GM23338 (cell line): ENCODE measurements around the gene UBE2G2. TPM values are rescaled to one million over a fixed set of nuclear protein-coding genes. Genes with fewer than 3 reads are reported as not detected.

Experiments used
- ATAC-seq: fragments of 200-7000 bp; cut with Tn5 transposase; 3 replicates; pipeline ENCODE4 v1.9.1; 2020
- DNase-seq: peaks from one replicate; pipeline ENCODE4 v3.0.0-alpha.2; 2015; ENCODE audit warnings: low spot score
- H2AFZ ChIP-seq: fragments of 200-600 bp; sonication (generic); 2 replicates; pipeline ENCODE4 v1.8.0; 2016; ENCODE audit warnings: antibody characterized with exemption, mild to moderate bottlenecking, moderate library complexity
- H3F3A ChIP-seq: fragments of 200-600 bp; sonication (generic); replicated peaks from 2 replicates; pipeline ENCODE4 v1.8.0; 2017; ENCODE audit warnings: antibody characterized with exemption, mixed run types, low read depth
- H3K27ac ChIP-seq: fragments of 200-600 bp; sonication (generic); 2 replicates; pipeline ENCODE4 v1.6.1; 2016; ENCODE audit warnings: low read depth
- H3K27me3 ChIP-seq: fragments of 200-600 bp; sonication (generic); 2 replicates; pipeline ENCODE4 v1.8.0; 2016; ENCODE audit warnings: mild to moderate bottlenecking, mixed run types, moderate library complexity; ENCODE audit not compliant: insufficient read depth
- H3K36me3 ChIP-seq: fragments of 200-600 bp; sonication (generic); 2 replicates; pipeline ENCODE4 v1.8.0; 2016; ENCODE audit warnings: mild to moderate bottlenecking; ENCODE audit not compliant: insufficient read depth
- H3K4me1 ChIP-seq: fragments of 200-600 bp; sonication (generic); 2 replicates; pipeline ENCODE4 v1.8.0; 2016; ENCODE audit warnings: mild to moderate bottlenecking, moderate library complexity; ENCODE audit not compliant: insufficient read depth
- H3K4me2 ChIP-seq: fragments of 200-600 bp; sonication (generic); 2 replicates; pipeline ENCODE4 v1.7.1; 2017; ENCODE audit warnings: mixed run types
- H3K4me3 ChIP-seq: fragments of 200-600 bp; sonication (generic); 2 replicates; pipeline ENCODE4 v1.6.1; 2016; ENCODE audit warnings: mixed run types
- H3K79me2 ChIP-seq: fragments of 200-600 bp; sonication (generic); replicated peaks from 2 replicates; pipeline ENCODE4 v1.8.0; 2017; ENCODE audit warnings: mild to moderate bottlenecking; ENCODE audit not compliant: insufficient read depth
- H3K9me2 ChIP-seq: fragments of 200-600 bp; sonication (generic); 2 replicates; pipeline ENCODE4 v1.8.0; 2017; ENCODE audit not compliant: insufficient read depth
- H4K20me1 ChIP-seq: fragments of 200-600 bp; sonication (generic); replicated peaks from 2 replicates; pipeline ENCODE4 v1.8.0; 2017; ENCODE audit warnings: mild to moderate bottlenecking; ENCODE audit not compliant: insufficient read depth
- H3K27ac Mint-ChIP-seq: 2 replicates; pipeline ENCODE4 v1.8.0; 2020; ENCODE audit warnings: inconsistent platforms, mild to moderate bottlenecking, moderate library complexity, mixed read lengths
- H3K27me3 Mint-ChIP-seq: 3 replicates; pipeline ENCODE4 v1.8.0; 2022; ENCODE audit warnings: low read depth, mild to moderate bottlenecking, moderate library complexity, mixed read lengths, inconsistent platforms; ENCODE audit not compliant: insufficient read depth, poor library complexity
- H3K36me3 Mint-ChIP-seq: 3 replicates; pipeline ENCODE4 v1.8.0; 2021; ENCODE audit warnings: low read depth, mild to moderate bottlenecking, inconsistent platforms, moderate library complexity, mixed read lengths
- H3K4me1 Mint-ChIP-seq: 3 replicates; pipeline ENCODE4 v1.8.0; 2020; ENCODE audit warnings: mild to moderate bottlenecking, inconsistent platforms, mixed read lengths
- H3K4me3 Mint-ChIP-seq: 3 replicates; pipeline ENCODE4 v1.8.0; 2021; ENCODE audit warnings: moderate library complexity, mild to moderate bottlenecking, inconsistent platforms, mixed read lengths
- H3K9me3 Mint-ChIP-seq: 3 replicates; pipeline ENCODE4 v1.8.0; 2020; ENCODE audit warnings: moderate library complexity, mild to moderate bottlenecking, inconsistent platforms, mixed read lengths
- ETS1 ChIP-seq: IDR thresholded peaks from 2 replicates; pipeline ENCODE4 v1.6.1; 2016; ENCODE audit warnings: antibody characterized with exemption
- EZH2phosphoT487 ChIP-seq: fragments of 200-600 bp; sonication (generic); IDR thresholded peaks from one replicate; pipeline ENCODE4 v1.8.1; 2018; ENCODE audit warnings: antibody characterized with exemption; ENCODE audit not compliant: unreplicated experiment
- JUNB ChIP-seq: IDR thresholded peaks from one replicate; pipeline ENCODE4 v1.6.1; 2016; ENCODE audit warnings: antibody characterized with exemption; ENCODE audit not compliant: unreplicated experiment
- POLR2AphosphoS5 ChIP-seq: IDR thresholded peaks from 2 replicates; pipeline ENCODE4 v1.6.1; 2016; ENCODE audit warnings: antibody characterized with exemption, low read depth
- STAT1 ChIP-seq: IDR thresholded peaks from one replicate; pipeline ENCODE4 v1.6.1; 2016; ENCODE audit warnings: antibody characterized with exemption; ENCODE audit not compliant: unreplicated experiment
- ZNF114 ChIP-seq: fragments of 250-450 bp; sonication (Bioruptor Pico); IDR thresholded peaks from 2 replicates; pipeline ENCODE4 v1.5.0; 2020; ENCODE audit warnings: mild to moderate bottlenecking, moderate library complexity
- polyA plus RNA-seq: library from polyadenylated mRNA; unstranded; fragments of >200 nt; fragmentation: Nextera tagmentation; extraction: Ambion mirVana; gene quantifications from 2 replicates; pipeline ENCODE4 v1.2.1, GENCODE V29; 2016
- total RNA-seq: library from RNA; depleted of rRNA; stranded (reverse); fragments of >200 nt; shearing (Covaris generic); gene quantifications from 2 replicates; pipeline ENCODE4 v1.2.3, GENCODE V29; 2014
- TF ChIP-seq, protein P1 (sequence below): IDR thresholded peaks from one replicate; pipeline ENCODE4 v1.6.1; 2018; ENCODE audit warnings: antibody characterized with exemption; ENCODE audit not compliant: unreplicated experiment
- TF ChIP-seq, protein P2 (sequence below), 2 experiments: fragments of 200-600 bp in 1 of 2; sonication (generic) in 1 of 2; conservative IDR thresholded peaks; 2 replicates each; pipeline versions ENCODE4 v1.5.1 to v1.6.1; 2016 to 2017; ENCODE audit warnings: antibody characterized with exemption in 2 of 2, low read depth in 2 of 2, mild to moderate bottlenecking in 2 of 2, moderate library complexity in 1 of 2

The UBE2G2 gene
- total and polyA plus RNA-seq, 2 experiments from 2014 or later = 66.4 to 100 TPM

DNA sequence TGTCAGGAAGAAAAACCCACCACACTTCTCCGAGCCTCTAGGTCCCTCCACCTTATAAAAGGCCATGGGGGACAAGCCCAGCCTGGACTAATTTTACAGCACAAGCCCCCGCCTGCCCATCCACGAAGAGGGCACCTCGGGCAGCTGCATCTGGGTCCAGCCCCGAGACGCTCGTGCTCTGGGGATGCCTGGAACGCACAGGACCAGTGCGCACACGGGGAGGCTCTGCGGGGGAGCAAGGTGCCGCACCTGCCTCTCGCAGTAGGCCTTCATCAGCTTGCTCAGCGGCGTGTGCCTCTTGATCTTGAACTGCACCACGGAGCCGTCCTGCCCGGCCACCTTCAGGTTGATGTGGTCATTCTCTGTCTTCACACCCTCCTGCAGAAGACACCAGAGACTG lies 12.1 kb upstream of the UBE2G2 start (continued):
- TF ChIP-seq ETS1 = no peak
- TF ChIP-seq, protein P1, sequence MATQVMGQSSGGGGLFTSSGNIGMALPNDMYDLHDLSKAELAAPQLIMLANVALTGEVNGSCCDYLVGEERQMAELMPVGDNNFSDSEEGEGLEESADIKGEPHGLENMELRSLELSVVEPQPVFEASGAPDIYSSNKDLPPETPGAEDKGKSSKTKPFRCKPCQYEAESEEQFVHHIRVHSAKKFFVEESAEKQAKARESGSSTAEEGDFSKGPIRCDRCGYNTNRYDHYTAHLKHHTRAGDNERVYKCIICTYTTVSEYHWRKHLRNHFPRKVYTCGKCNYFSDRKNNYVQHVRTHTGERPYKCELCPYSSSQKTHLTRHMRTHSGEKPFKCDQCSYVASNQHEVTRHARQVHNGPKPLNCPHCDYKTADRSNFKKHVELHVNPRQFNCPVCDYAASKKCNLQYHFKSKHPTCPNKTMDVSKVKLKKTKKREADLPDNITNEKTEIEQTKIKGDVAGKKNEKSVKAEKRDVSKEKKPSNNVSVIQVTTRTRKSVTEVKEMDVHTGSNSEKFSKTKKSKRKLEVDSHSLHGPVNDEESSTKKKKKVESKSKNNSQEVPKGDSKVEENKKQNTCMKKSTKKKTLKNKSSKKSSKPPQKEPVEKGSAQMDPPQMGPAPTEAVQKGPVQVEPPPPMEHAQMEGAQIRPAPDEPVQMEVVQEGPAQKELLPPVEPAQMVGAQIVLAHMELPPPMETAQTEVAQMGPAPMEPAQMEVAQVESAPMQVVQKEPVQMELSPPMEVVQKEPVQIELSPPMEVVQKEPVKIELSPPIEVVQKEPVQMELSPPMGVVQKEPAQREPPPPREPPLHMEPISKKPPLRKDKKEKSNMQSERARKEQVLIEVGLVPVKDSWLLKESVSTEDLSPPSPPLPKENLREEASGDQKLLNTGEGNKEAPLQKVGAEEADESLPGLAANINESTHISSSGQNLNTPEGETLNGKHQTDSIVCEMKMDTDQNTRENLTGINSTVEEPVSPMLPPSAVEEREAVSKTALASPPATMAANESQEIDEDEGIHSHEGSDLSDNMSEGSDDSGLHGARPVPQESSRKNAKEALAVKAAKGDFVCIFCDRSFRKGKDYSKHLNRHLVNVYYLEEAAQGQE = no peak
- no peak for TF ChIP-seq ZNF114 (CRISPR knock-in tag)
- TF ChIP-seq, protein P2, sequence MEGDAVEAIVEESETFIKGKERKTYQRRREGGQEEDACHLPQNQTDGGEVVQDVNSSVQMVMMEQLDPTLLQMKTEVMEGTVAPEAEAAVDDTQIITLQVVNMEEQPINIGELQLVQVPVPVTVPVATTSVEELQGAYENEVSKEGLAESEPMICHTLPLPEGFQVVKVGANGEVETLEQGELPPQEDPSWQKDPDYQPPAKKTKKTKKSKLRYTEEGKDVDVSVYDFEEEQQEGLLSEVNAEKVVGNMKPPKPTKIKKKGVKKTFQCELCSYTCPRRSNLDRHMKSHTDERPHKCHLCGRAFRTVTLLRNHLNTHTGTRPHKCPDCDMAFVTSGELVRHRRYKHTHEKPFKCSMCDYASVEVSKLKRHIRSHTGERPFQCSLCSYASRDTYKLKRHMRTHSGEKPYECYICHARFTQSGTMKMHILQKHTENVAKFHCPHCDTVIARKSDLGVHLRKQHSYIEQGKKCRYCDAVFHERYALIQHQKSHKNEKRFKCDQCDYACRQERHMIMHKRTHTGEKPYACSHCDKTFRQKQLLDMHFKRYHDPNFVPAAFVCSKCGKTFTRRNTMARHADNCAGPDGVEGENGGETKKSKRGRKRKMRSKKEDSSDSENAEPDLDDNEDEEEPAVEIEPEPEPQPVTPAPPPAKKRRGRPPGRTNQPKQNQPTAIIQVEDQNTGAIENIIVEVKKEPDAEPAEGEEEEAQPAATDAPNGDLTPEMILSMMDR (conservative IDR thresholded peaks at IDR 0.05; ENCODE audit: low read depth in 2 of 2) = no peak

DNA sequence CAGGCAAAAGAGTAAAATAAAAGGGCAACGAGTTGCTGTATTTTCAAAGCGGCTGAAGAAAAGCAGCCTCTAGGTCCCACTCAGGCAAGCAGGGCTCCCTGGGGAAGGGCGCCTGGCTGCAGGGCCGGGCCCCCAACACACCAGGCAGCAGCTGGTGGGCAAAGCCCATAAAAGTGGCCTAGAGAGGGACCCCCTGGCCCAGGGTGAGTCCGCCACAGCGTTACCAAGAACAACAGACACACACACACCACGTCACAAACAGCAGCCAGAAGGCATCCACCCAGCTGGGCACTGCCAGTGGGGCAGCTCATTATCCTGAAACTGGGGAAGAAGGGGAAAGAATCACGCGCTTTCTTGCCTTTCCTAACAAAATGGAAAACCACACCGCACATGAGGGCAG lies 11.5 kb upstream of the UBE2G2 start:
- Histone ChIP-seq H3K79me2 (peaks cover 59% of the 10 kb centered on the region), H3F3A (no peaks in the 10 kb centered on the region), H3K4me1 (0 out of 2 replicates have a peak, but pooled peaks cover 4% of the 10 kb centered on the region), H2AFZ (no peak overlapping the region), H3K4me2 (no peak overlapping the region), H3K4me3 (no peak overlapping the region), H4K20me1 (peaks cover 20% of the 10 kb centered on the region), H3K27ac (no peak overlapping the region), H3K27me3 (no peaks in the 10 kb centered on the region), H3K36me3 (peaks cover 7% of the 10 kb centered on the region; the same call in 1 of the 2 replicates), H3K9me2 (no peaks in the 10 kb centered on the region)
- no peak for ATAC-seq
- no peak for DNase-seq
- Mint-ChIP-seq H3K27ac (no peak overlapping the region), H3K36me3 (peaks cover 27% of the 10 kb centered on the region), H3K4me1 (peaks cover 10% of the 10 kb centered on the region), H3K4me3 (no peak overlapping the region), H3K9me3 (no peaks in the 10 kb centered on the region; the same call in 2 of the 3 replicates), H3K27me3 (peaks cover 12% of the 10 kb centered on the region)
- TF ChIP-seq POLR2AphosphoS5 = no peak
- TF ChIP-seq STAT1 = no peak
- TF ChIP-seq, protein P2 (conservative IDR thresholded peaks at IDR 0.05; ENCODE audit: low read depth in 2 of 2) = no peak
- TF ChIP-seq ZNF114 (CRISPR knock-in tag) = no peak
- TF ChIP-seq EZH2phosphoT487 = no peak
- no peak for TF ChIP-seq JUNB
- TF ChIP-seq, protein P1 = no peak
